ENCODE measurements around the gene RAET1E.
"Not testable (repeated sequence)": the region's sequence is repeated elsewhere in the genome, so short reads cannot be mapped to it uniquely, and the experiment has no call there.

Gene RAET1E

DNA sequence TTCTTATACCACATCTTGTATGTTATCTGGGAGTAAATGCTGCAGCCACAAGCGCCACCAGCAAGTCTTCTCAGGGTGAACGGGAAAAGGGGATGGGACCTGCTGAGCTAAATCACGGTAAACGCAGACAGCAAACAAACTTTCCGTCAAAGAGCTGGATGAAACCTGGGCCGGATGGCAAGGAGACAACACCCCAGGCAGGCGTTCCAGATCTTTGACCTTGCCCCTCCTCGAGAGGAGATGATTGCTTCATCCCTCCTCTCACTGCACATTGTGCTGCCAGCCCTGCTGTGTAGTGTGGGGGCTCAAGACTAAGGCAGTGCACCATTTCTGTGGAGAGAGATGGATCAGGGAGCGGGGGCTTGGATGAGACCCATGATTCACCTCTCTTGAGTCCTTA, 9.8 kb downstream of the RAET1E start:
- DNase-seq = no peak

DNA sequence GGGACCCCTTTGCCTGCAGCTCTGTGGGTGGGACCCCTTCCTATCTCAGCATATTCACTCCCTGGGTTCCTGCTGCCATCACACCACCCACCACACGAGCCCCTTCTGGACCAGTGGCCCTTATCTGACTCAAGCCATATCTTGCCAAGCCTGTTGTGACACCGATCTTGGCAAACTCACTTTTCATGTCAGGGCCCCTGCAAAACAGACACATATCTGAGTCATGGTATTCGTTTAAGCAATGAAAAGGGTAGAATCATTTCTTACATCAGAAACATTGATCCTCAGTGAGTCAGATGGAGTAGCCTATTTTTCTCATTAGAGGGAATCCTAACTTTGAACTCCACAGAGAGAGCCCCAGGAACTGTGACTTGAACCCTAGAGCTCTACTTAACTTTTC, 10.6 kb downstream of the RAET1E start:
- DNase-seq = no peak

DNA sequence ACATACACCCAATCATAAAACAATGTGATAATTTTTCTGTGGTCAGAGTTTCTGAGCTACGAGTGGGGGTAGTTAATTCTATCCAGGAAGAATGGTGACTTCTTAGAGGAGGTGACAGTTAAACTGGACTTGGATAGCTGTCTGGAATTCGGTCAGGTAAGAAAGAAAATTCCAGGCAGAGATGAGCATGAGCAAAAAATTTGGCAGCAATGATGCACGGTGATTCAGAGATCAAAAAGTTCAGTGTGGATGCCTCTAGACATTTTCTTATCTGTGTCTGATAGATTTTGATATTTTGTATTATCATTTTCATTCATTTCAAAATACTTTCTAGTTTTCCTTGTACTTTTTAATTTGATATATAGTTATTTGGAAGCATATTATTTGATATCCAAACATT, 12.0 kb downstream of the RAET1E start:
- DNase-seq = no peak

DNA sequence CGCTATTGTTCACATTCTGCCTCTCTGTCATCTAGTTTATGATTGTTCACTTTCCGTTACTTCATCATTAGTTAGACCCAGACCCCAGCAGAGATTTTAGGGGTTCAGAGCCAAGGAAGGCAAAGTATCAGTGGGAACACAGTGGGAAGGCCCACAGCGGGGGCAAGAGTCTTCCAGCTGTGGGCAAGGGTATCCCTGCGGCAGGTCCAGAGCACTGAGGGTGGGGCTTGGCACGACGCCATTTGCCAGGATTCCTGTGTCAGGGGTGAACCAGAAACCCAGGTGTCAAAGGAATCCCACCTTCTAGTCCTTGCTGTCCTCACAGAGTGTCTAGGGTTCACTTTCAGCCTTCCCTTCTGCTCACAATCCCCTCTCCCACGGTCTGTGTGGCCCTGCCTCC, 13.3 kb downstream of the RAET1E start:
- no peak for DNase-seq

DNA sequence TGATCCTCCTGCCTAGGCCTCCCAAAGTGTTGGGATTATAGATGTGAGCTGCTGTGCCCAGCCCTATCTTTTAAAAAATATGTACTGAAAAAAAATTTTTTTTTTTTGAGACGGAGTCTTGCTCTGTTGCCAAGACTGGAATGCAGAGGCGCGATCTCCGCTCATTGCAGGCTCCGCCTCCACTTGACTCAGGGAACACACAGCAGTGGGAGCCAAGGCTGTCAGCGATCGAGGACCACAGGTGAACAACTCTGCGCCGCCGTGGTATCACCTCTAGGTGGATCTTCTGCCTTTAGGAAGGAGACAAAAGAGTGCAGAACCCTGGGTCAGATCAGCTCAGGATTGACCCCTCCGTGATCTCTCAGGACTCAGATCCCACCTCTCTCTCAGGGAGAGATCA, 13.7 kb downstream of the RAET1E start:
- DNase-seq = no peak

DNA sequence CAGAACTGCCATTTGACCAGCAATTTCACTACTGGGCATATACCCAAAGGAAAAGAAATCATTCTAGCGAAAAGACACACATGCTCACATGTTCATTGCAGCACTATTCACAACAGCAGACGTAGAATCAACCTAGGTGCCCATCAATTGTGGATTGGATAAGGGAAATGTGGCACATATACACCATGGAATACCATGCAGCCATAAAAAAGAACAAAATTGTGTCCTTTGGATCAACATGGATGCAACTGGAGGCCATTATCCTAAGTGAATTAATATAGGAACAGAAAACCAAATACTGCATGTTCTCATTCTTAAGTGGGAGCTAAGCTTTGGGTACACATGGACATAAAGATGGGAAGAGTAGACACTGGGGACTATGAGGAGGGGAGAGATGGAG, 16.1 kb downstream of the RAET1E start:
- no peak for DNase-seq

DNA sequence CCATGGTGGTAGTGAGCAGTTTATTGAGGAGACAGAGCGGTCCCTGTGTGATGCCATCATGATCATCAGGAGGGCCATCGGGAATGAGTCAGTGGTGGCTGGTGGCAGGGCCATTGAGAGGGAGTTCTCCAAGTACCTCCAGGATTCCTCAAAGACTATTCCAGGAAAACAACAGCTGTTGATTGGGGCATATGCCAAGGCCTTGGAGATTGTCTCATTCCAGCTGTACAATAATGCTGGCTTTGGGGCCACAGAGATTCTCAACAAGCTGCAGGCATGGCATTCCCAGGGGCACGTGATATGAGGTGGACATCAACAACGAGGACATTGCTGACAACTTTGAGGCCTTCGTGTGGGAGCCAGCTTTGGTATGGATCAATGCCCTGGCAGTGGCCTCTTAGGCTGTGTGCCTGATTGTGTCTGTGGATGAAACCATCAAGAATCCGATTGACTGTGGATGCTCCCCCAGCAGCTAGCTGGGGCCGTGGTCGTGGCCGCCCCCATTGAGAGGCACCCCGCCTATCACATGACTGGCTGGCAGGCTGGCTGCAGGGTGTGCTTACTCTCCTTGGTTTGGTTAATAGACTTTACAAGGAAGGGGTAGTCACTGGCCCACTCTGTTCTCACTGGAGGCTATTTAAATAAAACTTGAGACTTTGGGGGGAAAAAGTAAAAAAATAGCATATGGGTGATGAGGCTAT, 16.7 kb downstream of the RAET1E start:
- no peak for DNase-seq

DNA sequence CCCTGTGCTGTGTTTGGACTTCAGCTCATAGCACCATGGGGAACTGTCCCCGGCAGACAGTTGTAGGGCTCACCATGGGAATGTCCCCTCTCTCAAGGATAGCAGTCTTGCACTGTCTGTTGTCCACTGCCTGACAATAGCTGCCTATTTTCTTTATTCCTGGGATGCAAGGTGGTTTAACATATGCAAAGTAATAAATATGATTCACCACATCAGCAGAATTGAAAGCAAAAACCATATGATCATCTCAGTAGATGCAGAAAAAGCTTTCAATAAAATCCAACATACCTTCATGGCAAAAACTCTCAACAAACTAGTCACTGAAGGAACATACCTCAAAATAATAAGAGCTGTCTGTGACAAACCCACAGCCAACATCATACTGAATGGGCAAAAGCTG, 20.3 kb downstream of the RAET1E start:
- no peak for DNase-seq

DNA sequence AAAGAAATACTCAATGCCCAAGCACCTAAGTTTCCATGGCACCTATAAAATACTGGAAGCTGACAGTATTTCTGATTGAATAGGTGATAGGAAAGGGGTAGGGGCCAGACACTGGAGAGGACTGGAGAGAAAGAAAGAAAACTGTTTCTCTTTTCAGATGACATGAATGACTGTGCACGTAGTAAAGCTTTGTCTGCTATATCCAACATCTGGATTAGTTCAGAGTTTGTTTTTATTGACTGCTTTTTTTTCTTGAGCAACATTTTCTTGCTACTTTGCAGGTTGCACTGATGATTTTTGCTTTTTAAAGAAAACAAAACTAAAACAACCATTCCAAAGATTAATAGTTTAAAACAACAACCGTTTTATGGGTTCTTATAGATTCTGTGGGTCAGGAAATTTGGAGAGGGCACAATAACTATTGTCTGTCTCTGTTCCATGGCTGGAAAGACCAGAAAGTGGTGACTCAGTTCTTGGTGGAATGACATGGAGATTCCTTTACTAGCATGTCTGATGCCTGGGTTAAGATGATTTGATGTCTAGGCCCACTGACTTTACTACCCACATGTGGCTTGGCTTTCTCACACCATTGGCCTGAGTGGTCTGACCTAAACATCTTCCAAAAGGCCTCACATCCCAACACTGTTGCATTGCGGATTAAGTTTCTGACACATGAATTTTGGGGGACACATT, 21.5 kb downstream of the RAET1E start:
- no peak for DNase-seq

DNA sequence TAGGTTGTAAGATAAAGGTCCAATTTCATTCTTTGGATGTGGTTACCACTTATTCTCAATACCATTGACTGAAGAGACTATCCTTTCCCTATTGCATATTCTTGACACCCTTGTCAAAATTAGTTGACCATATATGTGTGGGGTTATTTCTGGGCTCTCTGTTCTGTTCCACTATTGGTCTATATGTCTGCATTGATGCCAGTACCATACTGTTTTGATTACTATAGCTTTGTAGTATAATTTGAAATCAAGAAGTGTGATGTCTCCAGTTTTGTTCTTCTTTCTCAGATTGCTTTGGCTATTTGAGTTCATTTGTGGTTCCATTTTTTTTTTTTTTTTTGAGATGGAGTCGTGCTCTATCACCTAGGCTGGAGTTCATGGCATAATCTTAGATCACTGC, 25.7 kb downstream of the RAET1E start:
- DNase-seq = no peak

DNA sequence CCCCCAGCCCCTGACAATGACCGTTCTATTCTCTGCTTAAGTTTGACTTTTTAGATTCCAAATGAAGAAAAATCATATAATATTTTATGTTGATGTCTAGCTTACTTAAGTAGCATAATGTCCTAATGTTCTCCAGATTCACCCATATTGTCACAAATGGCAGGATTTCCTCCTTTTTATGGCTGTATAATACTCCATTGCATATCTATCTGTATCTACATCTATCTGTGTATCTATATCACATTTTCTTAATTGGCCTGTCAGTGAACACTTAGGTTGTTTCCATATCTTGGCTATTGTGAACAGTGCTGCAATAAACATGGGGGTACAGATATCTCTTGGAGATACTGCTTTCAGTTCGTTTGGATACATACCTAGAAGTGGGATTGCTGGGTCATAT, 26.7 kb downstream of the RAET1E start:
- DNase-seq = no peak

DNA sequence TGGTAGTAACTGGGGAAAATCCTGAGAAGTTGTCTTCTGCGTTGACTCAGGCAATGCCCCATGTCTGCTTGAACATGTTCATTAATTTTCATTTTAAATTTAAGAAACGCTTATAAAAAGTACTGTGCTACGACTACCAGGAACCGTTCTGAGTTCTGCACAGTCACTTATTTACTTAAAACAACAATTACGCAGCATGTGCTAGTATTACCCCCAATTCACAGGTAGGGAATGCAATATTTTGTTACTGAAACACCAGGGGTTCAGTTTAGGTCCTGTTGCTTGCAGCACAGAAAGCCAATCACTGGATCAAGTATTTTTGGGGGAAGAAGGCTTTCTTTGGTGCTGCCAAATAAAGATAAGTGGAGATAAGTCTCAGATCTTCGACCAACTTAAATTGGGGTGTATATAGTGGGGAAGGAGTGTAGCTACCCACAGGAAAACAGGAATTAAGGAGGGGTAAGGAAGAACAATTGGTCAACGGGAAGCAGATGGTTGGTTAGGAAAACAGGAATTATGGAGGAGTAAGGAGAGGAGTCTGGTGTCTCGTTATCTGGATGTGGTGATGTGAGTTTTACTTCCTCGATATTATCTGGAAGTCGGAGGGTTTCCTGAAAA, 28.5 kb downstream of the RAET1E start:
- DNase-seq = no peak

DNA sequence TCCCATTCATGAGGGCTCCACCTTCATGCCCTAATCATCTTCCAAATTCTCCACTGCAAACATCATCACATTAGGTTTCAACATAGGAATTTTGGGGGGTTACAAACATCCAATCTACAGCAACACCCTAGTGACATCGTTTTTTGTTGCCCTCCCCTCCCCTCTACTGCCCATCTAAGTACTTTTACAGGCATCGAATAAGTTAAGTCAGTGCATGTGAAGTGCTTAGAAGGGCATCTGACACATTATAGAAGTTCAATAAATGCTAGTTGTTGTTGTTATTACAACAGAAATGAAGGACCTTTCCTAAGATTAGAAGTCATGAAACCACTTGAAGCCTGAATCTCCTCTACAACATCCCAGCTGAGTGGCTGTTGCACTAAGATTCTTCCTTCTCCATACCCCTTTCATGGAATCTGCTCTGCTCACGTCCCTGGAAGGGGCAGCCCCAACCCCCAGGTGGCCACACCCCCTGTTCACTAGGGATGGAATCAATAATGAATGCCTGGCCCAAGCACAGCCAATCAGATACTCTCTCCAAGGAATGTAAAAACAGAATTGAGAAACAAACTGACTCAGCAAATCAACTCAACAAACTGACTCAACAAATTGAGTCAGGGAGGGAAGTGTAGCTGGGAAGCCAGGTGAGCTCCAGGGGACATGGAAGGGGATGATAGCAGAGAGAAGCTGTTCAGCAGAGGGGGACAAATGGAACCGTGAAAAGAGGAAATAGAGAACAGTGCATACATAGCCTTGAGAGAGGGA, 29.9 kb downstream of the RAET1E start:
- no peak for DNase-seq

DNA sequence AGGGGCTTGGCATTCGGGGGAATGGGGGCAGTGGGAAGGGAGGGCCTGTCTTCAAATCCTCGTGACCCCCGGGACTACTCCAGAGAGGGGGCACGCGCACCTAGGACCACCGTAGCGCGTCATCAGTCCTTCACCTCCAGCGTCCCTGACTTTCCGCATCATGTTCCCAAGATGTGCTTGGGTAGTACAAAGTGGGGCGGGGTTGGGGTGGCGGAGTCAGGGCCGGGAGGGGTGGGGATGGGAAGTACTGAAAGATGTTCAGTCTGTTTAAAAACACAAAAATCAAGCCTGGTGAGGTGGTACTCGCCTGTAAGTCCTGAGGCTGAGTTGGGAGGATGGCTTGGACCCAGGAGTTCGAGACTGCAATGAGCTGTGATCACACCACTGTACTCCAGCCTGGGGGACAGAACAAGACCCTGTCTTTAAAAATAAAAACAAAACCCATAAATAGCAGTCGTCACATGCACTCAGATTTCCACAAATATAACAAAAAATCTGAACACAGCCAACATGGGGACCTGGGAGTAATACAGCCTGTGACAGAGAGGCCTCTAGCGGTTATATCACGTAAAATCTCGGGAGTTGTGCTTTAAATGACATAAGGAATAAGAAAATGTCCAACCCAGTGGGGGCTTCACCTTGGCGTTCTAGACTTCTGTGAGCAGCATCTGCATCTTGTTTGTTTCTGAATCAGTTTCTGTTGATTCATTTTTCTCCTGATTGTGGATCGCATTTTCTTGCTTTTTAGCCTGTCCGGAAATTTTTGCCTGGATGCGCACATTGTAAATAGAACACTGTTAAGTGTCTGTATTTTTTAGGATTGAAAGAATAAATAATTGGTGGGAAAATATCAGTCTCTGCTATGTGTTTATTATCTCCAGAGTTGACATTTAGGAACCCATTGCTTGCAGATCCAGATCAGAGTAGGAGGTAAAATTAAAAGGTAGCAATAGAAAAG, 33.1 kb downstream of the RAET1E start:
- DNase-seq = peak; percentile 72

DNA sequence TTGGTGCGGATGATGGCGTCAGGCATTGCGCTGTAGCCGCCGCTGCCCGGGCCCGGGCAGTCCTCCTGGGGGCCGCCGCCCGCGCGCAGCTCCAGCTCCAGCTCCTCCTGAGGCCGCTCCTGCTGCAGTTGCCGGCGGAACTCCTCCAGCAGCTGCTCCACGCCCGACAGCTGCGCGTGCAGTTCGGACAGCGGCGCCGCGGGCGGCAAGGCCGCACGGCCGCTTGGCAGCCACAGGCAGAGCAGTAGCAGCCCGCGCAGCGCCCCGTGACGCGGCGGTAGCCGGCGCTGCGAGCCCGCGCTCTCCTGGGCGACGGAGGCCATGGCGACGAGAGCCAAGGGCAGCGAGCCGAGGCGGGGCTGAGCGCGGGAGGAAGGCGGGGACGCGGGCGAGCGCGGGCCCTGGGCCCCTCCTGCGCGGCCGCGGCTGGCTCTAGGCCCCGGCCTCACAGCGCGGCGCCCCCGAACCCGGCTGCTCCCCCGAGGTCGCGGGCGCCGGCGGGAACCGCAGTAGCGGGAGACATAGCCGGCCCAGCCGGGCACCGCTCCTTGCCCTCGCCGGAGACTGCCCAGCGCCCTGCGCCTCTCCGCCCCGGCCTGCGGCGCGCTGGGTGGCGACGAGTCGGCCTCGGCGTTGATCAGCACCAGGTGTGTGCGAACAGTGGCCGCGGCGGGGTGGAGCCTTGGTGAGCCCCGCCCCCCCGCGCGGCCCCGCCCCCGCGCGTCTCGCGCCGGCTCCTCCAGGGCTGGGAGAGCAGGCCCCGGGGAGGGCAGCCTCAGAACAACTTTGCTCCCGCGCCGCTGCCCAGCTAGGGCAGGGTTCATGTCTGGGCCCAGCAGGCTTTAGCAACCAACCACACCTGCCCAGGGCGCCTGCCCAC, 34.0 kb downstream of the RAET1E start, which contains the start of gene LRP11:
TSS of gene LRP11 (minus strand) at position 662 of the 880 bp plus-strand sequence. CDS start at position 323, 339 bp downstream.
- peak; percentile 88 for DNase-seq

DNA sequence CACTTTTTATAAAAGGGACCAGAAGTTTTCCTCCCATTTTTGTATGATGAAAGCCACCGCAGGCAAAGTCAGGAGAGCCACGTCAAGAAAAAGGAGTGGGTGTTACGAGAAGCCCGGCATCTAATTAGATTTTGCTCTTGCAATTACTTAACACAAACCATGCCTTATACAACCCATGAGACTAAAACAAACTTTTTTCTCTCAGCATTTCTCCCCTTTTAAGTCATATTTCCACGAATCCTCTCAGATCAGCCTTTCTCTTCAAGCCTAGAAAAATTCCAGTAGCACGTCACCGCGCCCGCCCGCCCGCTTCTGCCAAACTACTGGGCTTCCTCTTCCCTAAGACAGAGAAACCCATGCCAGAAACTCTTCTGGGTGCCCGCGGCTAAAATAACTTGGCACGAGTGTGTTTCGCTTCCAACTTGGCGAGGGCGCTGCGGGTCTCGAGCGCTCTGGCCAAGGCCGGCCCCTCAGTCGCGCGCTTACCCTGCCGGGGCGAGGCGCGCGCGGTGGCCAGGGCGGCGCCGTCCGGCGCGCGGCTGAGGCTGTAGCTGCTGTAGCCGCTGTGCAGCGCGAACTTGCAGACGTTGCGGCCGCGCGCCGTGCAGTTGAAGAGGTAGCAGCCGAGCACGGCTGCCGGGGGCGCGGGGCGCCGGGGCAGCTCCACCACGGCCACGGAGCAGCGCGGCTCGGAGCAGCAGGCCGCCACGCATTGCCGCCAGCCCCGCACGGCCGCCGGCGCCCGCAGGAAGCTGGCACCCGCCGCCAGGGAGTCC, 34.8 kb downstream of the RAET1E start:
- DNase-seq = peak; percentile 49

DNA sequence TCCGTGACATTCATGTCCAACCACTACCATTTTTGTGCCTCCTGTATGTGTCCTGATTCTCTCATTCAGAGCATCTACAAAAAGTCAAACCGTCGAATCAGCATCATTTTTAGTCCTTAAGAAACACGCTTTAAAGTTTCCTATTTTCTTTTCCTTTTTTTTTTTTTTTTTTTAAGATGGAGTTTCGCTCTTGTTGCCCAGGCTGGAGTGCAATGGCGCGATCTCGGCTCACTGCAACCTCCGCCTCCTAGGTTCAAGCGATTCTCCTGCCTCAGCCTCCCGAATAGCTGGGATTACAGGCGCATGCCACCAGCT, 35.5 kb downstream of the RAET1E start:
- not testable (repeated sequence) for DNase-seq

DNA sequence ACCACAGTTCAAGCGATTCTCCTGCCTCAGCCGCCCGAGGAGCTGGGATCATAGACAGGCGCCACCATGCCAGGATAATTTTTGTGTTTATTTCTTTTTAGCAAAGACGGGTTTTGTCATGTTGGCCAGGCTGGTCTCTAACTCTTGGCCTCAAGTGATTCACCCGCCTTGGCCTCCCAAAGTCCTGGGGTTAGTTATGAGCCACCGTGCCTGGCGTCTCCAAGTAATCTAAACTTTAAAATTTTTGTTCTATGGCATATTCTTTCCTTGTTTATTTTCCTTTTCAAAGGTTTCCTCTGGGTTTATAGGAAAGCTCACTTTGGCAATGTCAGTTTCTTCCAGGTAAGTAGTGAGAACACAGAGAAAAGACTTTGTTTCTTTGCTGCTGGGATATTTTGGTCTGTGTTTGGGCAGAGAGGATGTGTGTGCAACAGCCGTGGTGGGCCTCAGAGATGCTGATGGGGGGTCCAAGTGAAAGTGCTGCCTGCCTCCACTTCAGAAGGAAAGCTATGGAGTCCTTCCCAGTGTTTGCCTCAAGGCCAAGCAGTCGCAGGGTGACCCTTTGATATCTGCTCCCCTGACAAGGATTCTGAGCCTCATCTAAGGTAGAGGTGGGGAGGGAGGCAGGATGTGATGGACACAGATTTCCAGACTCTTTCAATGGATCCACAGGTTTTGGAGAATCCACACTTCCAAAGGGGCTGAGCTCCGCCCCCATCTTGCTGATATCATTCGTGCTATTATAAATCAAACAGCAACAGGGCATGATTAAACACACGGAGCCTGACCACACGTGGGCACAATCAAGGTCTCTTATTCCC, 36.1 kb downstream of the RAET1E start:
- no peak for DNase-seq

DNA sequence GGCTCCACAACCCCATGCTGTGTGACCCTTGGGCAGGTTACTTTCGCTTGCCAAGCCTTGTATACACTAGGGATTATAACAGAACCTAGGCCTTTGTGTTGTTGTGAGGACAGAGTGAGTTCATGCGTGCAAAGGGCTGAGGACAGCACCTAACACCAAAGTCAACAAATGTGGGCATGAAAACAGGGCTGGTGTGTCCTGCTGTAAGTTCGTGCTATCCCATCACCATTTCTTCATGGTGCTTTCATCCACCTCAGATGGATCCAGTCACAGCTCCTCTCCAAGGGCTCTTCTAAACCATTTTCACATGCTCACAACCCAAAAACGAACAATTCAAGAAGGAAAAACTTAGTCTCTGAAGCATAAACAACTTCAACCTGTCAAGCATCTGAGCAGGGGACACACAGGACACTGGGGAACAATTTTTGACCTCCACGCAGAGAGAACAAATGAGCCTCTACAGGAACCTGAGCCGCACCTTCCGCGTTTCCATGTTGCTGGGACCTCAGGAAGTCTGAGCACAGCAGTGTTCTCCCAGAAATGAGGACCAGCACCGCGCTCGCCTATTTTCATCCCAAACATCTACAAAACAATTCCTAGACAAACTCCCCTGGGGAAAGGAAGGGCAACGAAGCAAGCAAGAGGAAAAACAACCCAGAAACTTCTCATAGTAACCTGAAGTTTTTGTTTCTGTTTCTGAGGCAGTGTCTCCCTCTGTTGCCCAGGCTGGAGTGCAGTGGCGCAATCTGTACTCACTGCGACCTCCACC, 36.9 kb downstream of the RAET1E start:
- DNase-seq = peak; percentile 18

Measured in NCI-H345 (cell line).